HG03558 (cell line): ENCODE results near the gene MSI2.

ENCODE experiments used
- ATAC-seq: cut with Tn5 transposase; IDR thresholded peaks from one replicate; pipeline ENCODE4 v1.9.1; 2021; ENCODE audit warnings: moderate number of reproducible peaks; ENCODE audit not compliant: unreplicated experiment; ENCODE audit errors: extremely low read depth

Gene MSI2

GRCh38 chr17:57445772-57446472, 189.6 kb downstream of the MSI2 start:
- no peak for ATAC-seq

- ATAC-seq: no peak
These were observed 191.2 kb downstream of the MSI2 start for GRCh38 chr17:57447357-57447989.

GRCh38 chr17:57447990-57448758, 191.9 kb downstream of the MSI2 start:
- no peak for ATAC-seq

GRCh38 chr17:57448759-57449283, 192.5 kb downstream of the MSI2 start:
- no peak for ATAC-seq

GRCh38 chr17:57451191-57451590, 194.9 kb downstream of the MSI2 start:
- no peak for ATAC-seq

GRCh38 chr17:57451643-57452042, 195.3 kb downstream of the MSI2 start:
- no peak for ATAC-seq

GRCh38 chr17:57453841-57454425, 197.6 kb downstream of the MSI2 start:
- no peak for ATAC-seq

GRCh38 chr17:57454729-57455062, 198.4 kb downstream of the MSI2 start:
- ATAC-seq: no peak

GRCh38 chr17:57455063-57455914, 199.0 kb downstream of the MSI2 start:
- ATAC-seq: no peak

GRCh38 chr17:57456622-57457021, 200.3 kb downstream of the MSI2 start:
- no peak for ATAC-seq

GRCh38 chr17:57457188-57457587, 200.9 kb downstream of the MSI2 start:
- ATAC-seq: no peak

GRCh38 chr17:57458718-57459285, 202.5 kb downstream of the MSI2 start:
- ATAC-seq: no peak

- ATAC-seq: no peak
These were observed 203.1 kb downstream of the MSI2 start for GRCh38 chr17:57459286-57459915.

GRCh38 chr17:57461082-57461481, 204.8 kb downstream of the MSI2 start:
- ATAC-seq: no peak

GRCh38 chr17:57462007-57462579, 205.8 kb downstream of the MSI2 start:
- ATAC-seq: no peak

- peak; percentile 55 for ATAC-seq
These were observed 207.0 kb downstream of the MSI2 start for GRCh38 chr17:57463103-57463885.

GRCh38 chr17:57464191-57464864, 208.0 kb downstream of the MSI2 start:
- no peak for ATAC-seq
